Vagina (tissue), 2 donors: ENCODE results near the gene CAPN14. TPM values are rescaled to one million over a fixed set of nuclear protein-coding genes. Genes with fewer than 3 reads are reported as not detected.

Experiments
- DNase-seq, 2 donors: peaks; one replicate each; pipeline ENCODE4 v3.0.0-alpha.2; 2017; ENCODE audit errors: extremely low spot score in 2 of 2
- H3K27ac ChIP-seq: fragments of 200-600 bp; sonication (generic); one replicate; pipeline ENCODE4 v1.5.1; 2019
- H3K27me3 ChIP-seq: fragments of 200-600 bp; sonication (generic); one replicate; pipeline ENCODE4 v1.5.1; 2019
- H3K36me3 ChIP-seq, 2 donors: fragments of 200-600 bp; sonication (generic); one replicate each; pipeline ENCODE4 v1.5.1; 2017 to 2019
- H3K4me1 ChIP-seq: fragments of 200-600 bp; sonication (generic); one replicate; pipeline ENCODE4 v1.5.1; 2019
- H3K4me3 ChIP-seq, 2 donors: fragments of 200-600 bp; sonication (generic); 1 replicate in 1 of 2; 2 replicates in 1 of 2; pipeline ENCODE4 v1.5.1; 2016 to 2019
- H3K9me3 ChIP-seq: fragments of 200-600 bp; sonication (generic); one replicate; pipeline ENCODE4 v1.5.1; 2019
- CTCF ChIP-seq, 3 experiments: fragments of 450-650 bp in 2 of 3; fragments of 200-600 bp in 1 of 3; sonication (generic) in 1 of 3; IDR thresholded peaks; one replicate each; pipeline ENCODE4 v1.5.1; 2017 to 2019; ENCODE audit warnings: antibody characterized with exemption in 3 of 3, mild to moderate bottlenecking in 2 of 3, moderate library complexity in 2 of 3
- POLR2A ChIP-seq, 2 donors: fragments of 450-650 bp; IDR thresholded peaks; one replicate each; pipeline ENCODE4 v1.6.1; 2017; ENCODE audit warnings: antibody characterized with exemption in 2 of 2, mild to moderate bottlenecking in 2 of 2, moderate library complexity in 2 of 2
- POLR2AphosphoS5 ChIP-seq, 2 donors: sonication (generic); formaldehyde crosslinking; IDR thresholded peaks; one replicate each; pipeline ENCODE4 v1.9.0; 2017; ENCODE audit warnings: antibody characterized with exemption in 2 of 2, mild to moderate bottlenecking in 2 of 2, low read depth in 1 of 2; ENCODE audit not compliant: insufficient read depth in 1 of 2
- intact Hi-C: fragments of 100-400 bp; cut with DNase I; formaldehyde crosslinking; loops from one replicate; pipeline ENCODE4 v1.15.1; 2023
- total RNA-seq: library from RNA; depleted of rRNA; stranded (reverse); fragments of >200 nt; gene quantifications from one replicate; pipeline ENCODE4 v1.2.3, GENCODE V29; 2016

The CAPN14 gene
- total RNA-seq, 1 donor from 2014 or later, result 4.7 TPM

- Histone ChIP-seq H3K4me3 (no peak overlapping the region), H3K9me3 (no peaks in the 10 kb centered on the region), H3K27me3 (no peaks in the 10 kb centered on the region), H3K36me3 (no peaks in the 10 kb centered on the region), H3K27ac (no peak overlapping the region), H3K4me1 (no peaks in the 10 kb centered on the region)
- TF ChIP-seq CTCF (IDR thresholded peaks at IDR 0.05) (no peak), POLR2A (IDR thresholded peaks at IDR 0.05) (no peak)
- intact Hi-C loops, result no loop called here
- no peak for DNase-seq
Observed at GRCh38 chr2:31204783-31205182, 12.5 kb downstream of the CAPN14 start.

DNA sequence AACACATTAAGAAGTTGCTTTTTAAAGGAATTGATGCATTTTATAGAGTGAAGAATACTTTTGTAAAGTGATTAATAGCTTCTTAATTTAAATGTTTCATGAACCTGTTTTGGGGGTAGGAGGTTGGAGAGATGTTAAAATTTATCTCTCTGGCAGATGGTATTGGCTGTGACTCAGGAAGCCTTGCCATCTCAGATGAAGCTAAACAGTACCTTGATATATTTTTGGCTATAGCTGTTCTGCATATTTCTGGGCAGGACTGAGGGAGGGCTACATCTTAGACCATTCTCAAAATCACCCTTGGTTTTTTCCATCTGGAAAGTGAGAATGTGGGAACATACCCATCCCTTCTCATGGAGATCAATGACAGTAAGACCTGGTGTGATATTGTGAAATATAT, 13.4 kb downstream of the CAPN14 start:
- intact Hi-C loops, result no loop called here
- Histone ChIP-seq H3K4me3 (no peak overlapping the region), H3K27me3 (no peaks in the 10 kb centered on the region), H3K27ac (no peak overlapping the region), H3K9me3 (no peaks in the 10 kb centered on the region), H3K36me3 (no peaks in the 10 kb centered on the region), H3K4me1 (no peaks in the 10 kb centered on the region)
- no peak for TF ChIP-seq POLR2AphosphoS5 (IDR thresholded peaks at IDR 0.05; ENCODE audit: insufficient read depth in 1 of 2, low read depth in 1 of 2)
- no peak for TF ChIP-seq POLR2A (IDR thresholded peaks at IDR 0.05)
- TF ChIP-seq CTCF (IDR thresholded peaks at IDR 0.05), result no peak
- DNase-seq, result no peak

DNA sequence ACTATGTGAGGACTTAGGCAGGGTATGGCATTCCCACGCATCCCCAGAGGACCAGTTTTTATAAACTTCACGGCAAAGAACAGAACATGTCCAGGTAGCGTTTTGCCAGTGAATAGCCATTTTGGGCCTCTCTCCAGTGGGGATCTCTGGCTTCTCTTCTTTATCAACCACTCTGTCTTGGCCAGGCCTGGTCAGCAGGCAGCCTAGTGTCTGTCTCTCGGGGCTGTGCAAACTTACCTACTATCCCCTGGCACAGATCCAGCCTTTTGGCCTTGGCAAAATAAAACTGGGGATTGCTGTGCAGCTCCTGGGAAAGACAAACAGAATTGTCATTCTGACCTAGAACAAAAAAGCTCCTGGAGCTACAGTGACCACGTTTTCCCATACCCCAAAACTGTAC, 14.5 kb downstream of the CAPN14 start:
- H3K36me3 ChIP-seq, result no peaks in the 10 kb centered on the region
- H3K27ac ChIP-seq, result no peak overlapping the region
- no peaks in the 10 kb centered on the region for H3K9me3 ChIP-seq
- intact Hi-C loops, result no loop called here
- peak in 1 of 2 donors; percentile 67 for DNase-seq
- H3K4me3 ChIP-seq, result no peak overlapping the region
- H3K4me1 ChIP-seq, result no peaks in the 10 kb centered on the region
- no peaks in the 10 kb centered on the region for H3K27me3 ChIP-seq
- TF ChIP-seq POLR2A (IDR thresholded peaks at IDR 0.05) (no peak), CTCF (IDR thresholded peaks at IDR 0.05) (no peak), POLR2AphosphoS5 (IDR thresholded peaks at IDR 0.05; ENCODE audit: insufficient read depth in 1 of 2, low read depth in 1 of 2) (no peak)

DNA sequence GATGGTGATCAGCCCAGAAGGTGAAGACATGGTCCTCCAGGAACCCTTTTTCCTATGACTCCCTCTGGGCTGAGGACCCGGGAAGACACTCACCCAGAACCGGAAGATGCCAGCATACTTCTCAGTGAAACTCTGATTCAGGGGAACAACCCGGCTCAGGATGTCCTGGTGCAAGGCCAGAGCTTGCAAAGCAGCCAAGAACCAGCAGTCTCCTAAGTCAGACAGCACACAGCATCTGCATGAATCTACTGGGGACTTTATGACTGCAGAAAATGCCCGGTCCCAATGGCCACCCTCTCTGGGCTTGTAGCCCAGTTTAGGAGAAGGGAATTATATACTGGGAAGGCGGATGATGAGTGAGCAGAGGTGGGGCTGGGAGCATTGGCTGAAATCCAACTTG, 15.3 kb downstream of the CAPN14 start:
- no peaks in the 10 kb centered on the region for H3K4me1 ChIP-seq
- intact Hi-C loops, result no loop called here
- H3K27me3 ChIP-seq, result no peaks in the 10 kb centered on the region
- no peaks in the 10 kb centered on the region for H3K36me3 ChIP-seq
- H3K27ac ChIP-seq, result no peak overlapping the region
- no peak overlapping the region for H3K4me3 ChIP-seq
- H3K9me3 ChIP-seq, result no peaks in the 10 kb centered on the region
- peak in 1 of 2 donors; percentile 44 for DNase-seq
- TF ChIP-seq POLR2A (IDR thresholded peaks at IDR 0.05), result no peak

GRCh38 chr2:31200972-31201371, 16.3 kb downstream of the CAPN14 start:
- no peak for TF ChIP-seq POLR2A (IDR thresholded peaks at IDR 0.05)
- no peak for TF ChIP-seq CTCF (IDR thresholded peaks at IDR 0.05)
- no peak for TF ChIP-seq POLR2AphosphoS5 (IDR thresholded peaks at IDR 0.05; ENCODE audit: insufficient read depth in 1 of 2, low read depth in 1 of 2)
- no peaks in the 10 kb centered on the region for H3K27me3 ChIP-seq
- H3K27ac ChIP-seq, result no peak overlapping the region
- no peaks in the 10 kb centered on the region for H3K36me3 ChIP-seq
- peak in 1 of 2 donors; percentile 82 for DNase-seq
- H3K9me3 ChIP-seq, result no peaks in the 10 kb centered on the region
- intact Hi-C loops, result no loop called here
- H3K4me3 ChIP-seq, result no peak overlapping the region
- no peaks in the 10 kb centered on the region for H3K4me1 ChIP-seq

DNA sequence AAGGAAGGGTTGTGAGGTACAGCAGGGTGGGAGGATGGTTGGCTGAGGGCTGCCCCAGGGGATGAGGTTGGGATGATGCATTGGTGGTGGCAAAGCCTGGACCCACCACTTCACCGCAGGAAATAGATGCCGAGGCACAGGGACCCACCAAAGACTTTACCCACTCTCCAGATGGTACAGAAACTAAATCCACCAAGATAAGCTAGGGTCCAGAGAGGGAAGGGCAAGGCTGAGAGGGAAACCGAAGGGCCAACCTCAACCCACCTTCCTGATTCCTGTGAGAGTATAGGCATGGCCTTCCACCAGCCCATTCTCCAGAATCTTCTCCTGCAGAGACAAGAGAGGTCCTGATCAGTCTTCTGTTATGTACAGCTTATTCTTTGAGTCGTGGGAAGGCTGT, 18.1 kb downstream of the CAPN14 start:
- no peaks in the 10 kb centered on the region for H3K4me1 ChIP-seq
- H3K9me3 ChIP-seq, result no peaks in the 10 kb centered on the region
- TF ChIP-seq POLR2A (IDR thresholded peaks at IDR 0.05) (no peak), CTCF (IDR thresholded peaks at IDR 0.05) (no peak)
- no peak overlapping the region for H3K4me3 ChIP-seq
- no peak for DNase-seq
- H3K27me3 ChIP-seq, result no peaks in the 10 kb centered on the region
- intact Hi-C loops, result no loop called here
- H3K27ac ChIP-seq, result no peak overlapping the region
- H3K36me3 ChIP-seq, result no peaks in the 10 kb centered on the region
